ENCODE results near the gene CORO1C. TPM values are rescaled to one million over a fixed set of nuclear protein-coding genes. Genes with fewer than 3 reads are reported as not detected.

The CORO1C gene
- total RNA-seq, 3 donors from 2014 or later (not counting 1 experiment from before 2014, with no cell fraction given) = 28.9 to 43.5 (median 36.0) TPM

DNA sequence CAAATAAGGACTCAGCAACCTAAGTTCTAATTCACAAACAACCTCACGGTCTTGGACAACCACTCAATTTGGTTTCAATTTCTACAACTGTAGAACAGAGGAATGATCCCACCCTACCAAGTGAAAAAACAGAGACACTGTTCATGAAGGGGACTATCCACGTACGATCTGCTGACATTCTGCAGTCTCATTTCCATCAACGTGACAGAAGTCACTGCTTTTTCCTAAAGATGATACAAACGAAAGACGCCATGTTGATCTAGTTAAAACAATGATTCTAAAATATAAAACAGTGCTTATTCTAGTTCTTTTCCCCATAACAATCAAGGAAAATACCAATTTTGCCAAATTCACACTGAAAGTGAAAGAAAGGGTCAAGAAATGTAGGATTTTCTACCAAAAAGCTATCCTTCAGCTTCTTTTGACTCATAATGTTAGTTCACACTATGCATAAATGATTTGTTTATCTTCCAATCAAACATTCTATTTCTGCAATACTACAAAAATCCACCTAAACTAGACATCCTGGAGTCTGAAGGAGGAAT is 38.1 kb downstream of the CORO1C start:
- Histone ChIP-seq H3K4me1 (ENCODE audit: control insufficient read depth, insufficient read depth, low read length) (peaks cover 27% of the 10 kb centered on the region), H3K27ac (ENCODE audit: low read length) (no peak overlapping the region), H3K9me3 (ENCODE audit: control insufficient read depth, insufficient read depth, low read length) (no peaks in the 10 kb centered on the region), H3K36me3 (ENCODE audit: control insufficient read depth, insufficient read depth, low read length) (no peaks in the 10 kb centered on the region), H3K4me3 (ENCODE audit: low read length) (no peak overlapping the region), H3K27me3 (ENCODE audit: control insufficient read depth, insufficient read depth, low read length) (no peaks in the 10 kb centered on the region)
- no peaks in the 10 kb centered on the region for H3K9me3 Mint-ChIP-seq
- intact Hi-C loops (cut with micrococcal nuclease) = no loop called here
- TF ChIP-seq, protein P1, sequence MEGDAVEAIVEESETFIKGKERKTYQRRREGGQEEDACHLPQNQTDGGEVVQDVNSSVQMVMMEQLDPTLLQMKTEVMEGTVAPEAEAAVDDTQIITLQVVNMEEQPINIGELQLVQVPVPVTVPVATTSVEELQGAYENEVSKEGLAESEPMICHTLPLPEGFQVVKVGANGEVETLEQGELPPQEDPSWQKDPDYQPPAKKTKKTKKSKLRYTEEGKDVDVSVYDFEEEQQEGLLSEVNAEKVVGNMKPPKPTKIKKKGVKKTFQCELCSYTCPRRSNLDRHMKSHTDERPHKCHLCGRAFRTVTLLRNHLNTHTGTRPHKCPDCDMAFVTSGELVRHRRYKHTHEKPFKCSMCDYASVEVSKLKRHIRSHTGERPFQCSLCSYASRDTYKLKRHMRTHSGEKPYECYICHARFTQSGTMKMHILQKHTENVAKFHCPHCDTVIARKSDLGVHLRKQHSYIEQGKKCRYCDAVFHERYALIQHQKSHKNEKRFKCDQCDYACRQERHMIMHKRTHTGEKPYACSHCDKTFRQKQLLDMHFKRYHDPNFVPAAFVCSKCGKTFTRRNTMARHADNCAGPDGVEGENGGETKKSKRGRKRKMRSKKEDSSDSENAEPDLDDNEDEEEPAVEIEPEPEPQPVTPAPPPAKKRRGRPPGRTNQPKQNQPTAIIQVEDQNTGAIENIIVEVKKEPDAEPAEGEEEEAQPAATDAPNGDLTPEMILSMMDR (IDR thresholded peaks at IDR 0.05) = no peak
- no peaks in the 10 kb centered on the region for H3K36me3 Mint-ChIP-seq
- peak overlapping the region; percentile 13 for H3K4me3 Mint-ChIP-seq
- DNase-seq (no peak), ATAC-seq (no peak)
- 98% methylated on average over 6 of the region's 6 CpGs for WGBS (ENCODE audit: insufficient coverage)
- H3K27me3 Mint-ChIP-seq (ENCODE audit: low read depth in 2 of 2) = no peaks in the 10 kb centered on the region
- peaks cover 33 to 44% of the 10 kb centered on the region in 2 donors for H3K4me1 Mint-ChIP-seq
- no peak overlapping the region for H3K27ac Mint-ChIP-seq

DNA sequence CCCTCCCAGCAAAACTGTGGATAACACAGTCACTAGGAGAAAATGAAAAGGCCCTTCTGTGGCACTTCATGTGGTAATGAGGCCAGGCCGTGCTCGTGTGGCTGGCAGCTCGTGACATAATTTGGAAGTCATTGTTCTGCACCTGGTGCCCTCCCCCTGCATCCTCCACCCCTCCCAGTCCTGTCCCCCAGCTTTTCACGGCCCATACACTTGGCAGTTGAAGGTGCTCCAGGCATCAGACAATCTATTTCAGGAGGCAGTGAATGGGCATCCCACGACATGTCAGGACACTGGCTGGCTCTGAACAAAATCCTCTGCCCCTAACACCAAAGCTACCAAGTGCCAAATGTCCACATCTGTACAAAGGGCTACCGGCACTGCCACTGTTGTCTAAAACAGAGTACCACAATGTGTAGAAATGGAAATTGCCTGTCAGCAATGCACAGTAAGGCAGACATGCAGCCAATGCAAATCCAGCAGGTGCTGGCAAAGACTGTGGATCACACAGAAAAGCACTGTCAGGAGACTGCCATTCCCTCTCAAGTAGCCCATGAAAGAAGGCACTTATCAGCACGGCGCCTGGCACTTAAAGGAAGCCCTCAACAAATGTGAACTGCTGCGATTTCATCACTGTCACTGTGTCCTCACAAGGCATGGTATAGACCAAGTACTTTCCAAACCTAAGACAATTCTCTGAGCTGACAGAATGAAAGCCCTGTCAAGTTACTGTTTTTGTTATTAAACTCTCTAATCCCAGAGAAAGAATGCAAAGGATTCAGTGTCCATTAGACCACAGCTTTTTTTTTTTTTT is 39.1 kb downstream of the CORO1C start:
- Histone ChIP-seq H3K9me3 (ENCODE audit: control insufficient read depth, insufficient read depth, low read length) (no peaks in the 10 kb centered on the region), H3K27ac (ENCODE audit: low read length) (peak overlapping the region; percentile 48), H3K4me3 (ENCODE audit: low read length) (no peak overlapping the region), H3K4me1 (ENCODE audit: control insufficient read depth, insufficient read depth, low read length) (peaks cover 27% of the 10 kb centered on the region), H3K27me3 (ENCODE audit: control insufficient read depth, insufficient read depth, low read length) (no peaks in the 10 kb centered on the region), H3K36me3 (ENCODE audit: control insufficient read depth, insufficient read depth, low read length) (no peaks in the 10 kb centered on the region)
- TF ChIP-seq, protein P1 (IDR thresholded peaks at IDR 0.05) = no peak
- peak overlapping the region; percentile 54 to 91 for H3K27ac Mint-ChIP-seq
- H3K36me3 Mint-ChIP-seq = no peaks in the 10 kb centered on the region
- H3K4me1 Mint-ChIP-seq = peaks cover 33 to 43% of the 10 kb centered on the region in 2 donors
- ATAC-seq (peak; percentile 25 to 30 (median 27)), DNase-seq (peak; percentile 16 to 19)
- no peaks in the 10 kb centered on the region for H3K27me3 Mint-ChIP-seq (ENCODE audit: low read depth in 2 of 2)
- H3K9me3 Mint-ChIP-seq = no peaks in the 10 kb centered on the region
- intact Hi-C loops (cut with micrococcal nuclease) = loop anchor here (2.0 kb wide), 1 partner anchor 39 kb away; the partner anchor contains the start of gene CORO1C
- WGBS (ENCODE audit: insufficient coverage) = 39% methylated on average over 9 of the region's 9 CpGs
- peak overlapping the region; percentile 83 for H3K4me3 Mint-ChIP-seq

- Mint-ChIP-seq H3K36me3 (no peaks in the 10 kb centered on the region), H3K4me3 (peak overlapping the region; percentile 83), H3K4me1 (peaks cover 33 to 35% of the 10 kb centered on the region in 2 donors), H3K9me3 (no peaks in the 10 kb centered on the region), H3K27me3 (ENCODE audit: low read depth in 2 of 2) (no peaks in the 10 kb centered on the region), H3K27ac (peak overlapping the region; percentile 54 to 91)
- Histone ChIP-seq H3K4me1 (ENCODE audit: control insufficient read depth, insufficient read depth, low read length) (peaks cover 31% of the 10 kb centered on the region), H3K9me3 (ENCODE audit: control insufficient read depth, insufficient read depth, low read length) (no peaks in the 10 kb centered on the region), H3K27ac (ENCODE audit: low read length) (peak overlapping the region; percentile 55), H3K4me3 (ENCODE audit: low read length) (peak overlapping the region; percentile 1), H3K27me3 (ENCODE audit: control insufficient read depth, insufficient read depth, low read length) (no peaks in the 10 kb centered on the region), H3K36me3 (ENCODE audit: control insufficient read depth, insufficient read depth, low read length) (no peaks in the 10 kb centered on the region)
- DNase-seq (peak; percentile 60 to 76), ATAC-seq (peak; percentile 92 to 95 (median 93))
- intact Hi-C loops (cut with micrococcal nuclease) = loop anchor here (2.0 kb wide), 1 partner anchor 39 kb away; the partner anchor contains the start of gene CORO1C
- 4% methylated on average over 13 of the region's 13 CpGs for WGBS (ENCODE audit: insufficient coverage)
- TF ChIP-seq, protein P1 (IDR thresholded peaks at IDR 0.05) = no peak
Measured at GRCh38 chr12:108691175-108691997, 39.9 kb downstream of the CORO1C start.

Measured in natural killer cell (primary cell).